Epithelial cell of prostate (primary cell): ENCODE measurements around the gene KRT13.
"Not testable (repeated sequence)": the region's sequence is repeated elsewhere in the genome, so short reads cannot be mapped to it uniquely, and the experiment has no call there.

Experiments
- DNase-seq: peaks from one replicate; pipeline ENCODE4 v3.0.0-alpha.2; 2011; ENCODE audit warnings: low read depth, low spot score
- H3K27ac ChIP-seq: fragments of 450-650 bp; 2 replicates; pipeline ENCODE4 v1.5.1; 2017; ENCODE audit warnings: mild to moderate bottlenecking

KRT13 gene

DNA sequence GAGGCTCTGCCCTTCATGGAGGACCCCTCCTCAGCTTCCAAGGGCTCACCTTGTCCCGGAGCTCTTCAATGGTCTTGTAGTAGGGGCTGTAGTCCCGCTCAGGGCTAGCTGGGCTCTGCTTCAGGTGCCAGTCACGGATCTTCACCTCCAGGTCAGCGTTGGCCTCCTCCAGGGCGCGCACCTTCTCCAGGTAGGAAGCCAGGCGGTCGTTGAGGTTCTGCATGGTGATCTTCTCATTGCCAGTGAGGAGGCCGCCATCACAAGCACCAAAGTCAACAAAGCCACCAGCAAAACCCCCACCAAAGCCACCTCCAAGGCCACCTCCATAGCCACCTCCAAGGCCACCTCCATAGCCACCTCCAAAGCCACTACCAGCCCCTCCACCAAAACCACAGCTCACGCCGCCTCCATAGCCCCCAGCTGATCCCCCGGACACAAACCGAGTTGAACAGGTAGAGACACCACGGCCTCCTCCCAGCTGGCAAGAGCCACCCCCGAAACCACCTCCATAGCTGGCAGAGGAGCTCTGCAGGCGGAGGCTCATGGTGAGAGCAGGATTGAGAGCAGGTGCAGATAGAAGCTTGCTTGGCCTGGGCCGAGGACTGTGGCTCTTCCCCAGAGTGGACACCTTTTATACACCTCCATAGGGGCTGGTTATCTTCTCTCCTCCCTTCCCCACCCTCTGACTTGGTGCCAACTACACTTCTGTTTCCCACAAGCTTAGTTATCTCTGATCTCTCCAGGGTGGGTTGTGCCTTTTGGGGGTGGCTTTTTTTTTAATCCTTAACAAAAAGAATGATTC is at the start of gene KRT13:
Gene KRT13 (minus strand): TSS at position 606 of the 802 bp plus-strand sequence. CDS start 62 bp downstream, at position 544.
- no peak for DNase-seq

DNA sequence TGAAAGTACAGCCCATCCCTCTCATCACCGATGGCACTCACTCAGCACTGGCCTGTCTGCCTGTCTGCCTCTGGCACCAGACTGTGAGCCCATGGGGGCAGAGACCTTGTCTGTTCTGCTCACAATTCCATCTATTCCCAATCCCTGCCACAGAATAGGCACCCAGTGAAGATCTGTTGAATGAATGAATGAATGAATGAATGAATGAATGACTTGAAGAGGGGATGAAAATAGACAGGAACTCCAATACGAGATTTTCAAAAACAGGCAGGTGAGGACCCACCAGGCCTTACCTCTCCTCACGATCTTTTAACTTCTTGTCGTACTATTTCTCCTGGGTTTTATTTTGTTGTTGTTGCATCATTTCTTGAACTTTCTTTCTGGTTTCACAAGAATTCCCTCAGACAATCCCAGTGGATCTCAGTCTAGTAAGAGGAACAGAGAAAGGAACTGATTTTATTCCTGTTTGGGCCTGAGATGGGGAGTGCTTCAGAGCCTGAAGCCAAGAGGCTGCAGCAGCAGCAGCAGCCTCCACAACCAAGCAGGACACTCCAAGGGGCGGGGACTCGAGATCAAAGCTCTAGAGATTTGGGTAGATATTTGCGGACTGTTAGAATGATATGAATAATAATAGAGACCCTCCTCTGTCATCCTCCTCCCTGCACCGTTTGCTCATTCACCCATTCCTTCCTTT is 48.7 kb upstream of the KRT13 start:
- DNase-seq = no peak
- no peak overlapping the region for H3K27ac ChIP-seq

More for the DNA sequence above, at the start of gene KRT13:
- peak within 1 kb of the TSS; percentile 56 for H3K27ac ChIP-seq

DNA sequence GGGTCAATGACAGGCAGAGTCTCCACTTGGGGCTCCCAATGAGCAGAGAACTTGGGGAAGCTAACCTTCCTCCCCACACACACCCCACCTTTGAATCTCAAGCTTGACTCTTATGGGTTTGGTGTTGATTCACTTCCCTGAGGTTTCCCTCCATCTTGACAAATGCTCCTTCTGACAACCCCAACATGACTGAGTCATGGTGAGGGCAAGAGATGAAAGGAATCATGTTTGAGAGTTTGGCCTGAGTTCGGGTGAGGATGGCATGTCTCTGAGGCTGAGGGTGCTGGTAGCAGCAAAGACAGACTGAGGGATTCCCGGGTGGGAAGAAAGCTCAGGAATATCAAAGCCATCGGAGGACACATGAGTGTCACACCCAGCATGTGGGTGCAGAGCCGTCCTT is 47.8 kb upstream of the KRT13 start:
- H3K27ac ChIP-seq = no peak overlapping the region
- DNase-seq = no peak

DNA sequence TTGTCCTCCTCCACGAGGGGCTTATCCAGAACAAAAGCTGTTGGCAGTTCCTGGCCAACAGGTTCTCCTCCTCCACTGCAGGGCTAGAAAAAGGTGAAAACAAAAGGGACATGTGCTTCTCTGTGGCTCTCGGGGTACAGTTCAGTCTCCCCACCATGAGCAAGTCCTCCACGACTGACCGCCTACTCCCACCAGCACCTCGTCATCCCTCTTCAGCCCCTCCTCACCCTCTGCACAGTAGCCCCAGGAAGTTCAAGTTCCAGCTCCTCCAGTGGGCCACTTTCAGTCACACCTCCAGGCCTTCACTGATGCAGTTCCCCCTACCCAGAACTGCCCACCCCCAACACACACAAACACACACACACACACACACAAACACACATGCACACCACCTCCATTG is 47.0 kb upstream of the KRT13 start:
- no peak for DNase-seq
- H3K27ac ChIP-seq = no peak overlapping the region

DNA sequence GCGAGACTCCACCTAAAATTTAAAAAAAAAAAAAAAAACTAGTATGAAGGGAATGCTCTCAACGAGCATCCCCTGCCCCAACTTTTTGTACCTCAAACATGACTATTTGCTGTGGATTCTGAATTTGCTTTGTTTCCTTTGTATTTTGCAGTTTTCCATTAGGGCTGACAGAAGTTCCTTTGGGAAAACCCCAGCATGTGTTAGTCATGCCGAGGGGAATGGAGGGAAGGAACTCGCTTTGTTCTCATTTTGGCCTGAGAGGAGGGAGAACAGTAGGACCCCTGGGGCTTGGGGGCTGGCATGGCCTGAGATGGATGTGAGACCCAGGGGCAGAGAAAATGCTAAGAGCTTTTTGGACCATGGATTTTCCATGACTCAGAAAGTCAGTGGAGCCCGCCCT is 46.0 kb upstream of the KRT13 start:
- H3K27ac ChIP-seq = no peak overlapping the region
- DNase-seq = no peak

DNA sequence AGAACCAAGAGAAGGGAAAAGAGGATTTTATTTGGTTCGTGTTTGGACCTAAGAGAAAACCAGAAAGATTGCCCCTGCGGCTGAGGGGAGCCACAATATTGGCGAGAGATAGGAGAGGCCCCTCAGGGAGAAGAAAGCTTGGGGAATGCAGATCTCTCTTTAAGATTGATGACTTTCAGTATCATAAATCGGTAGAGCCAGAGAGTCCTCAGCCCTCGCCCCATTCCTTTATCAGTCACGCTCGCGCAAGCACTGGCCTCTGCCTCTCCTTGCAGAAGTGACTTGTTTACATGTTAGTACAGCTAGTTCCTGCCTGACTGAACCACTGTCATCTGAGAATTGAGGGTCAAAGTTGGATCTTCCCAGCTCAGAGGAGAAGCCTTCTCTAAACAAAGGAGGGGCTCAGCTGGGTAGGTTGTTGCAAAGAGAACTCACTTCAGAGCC is 44.2 kb upstream of the KRT13 start:
- H3K27ac ChIP-seq = peak overlapping the region; percentile 97
- no peak for DNase-seq

DNA sequence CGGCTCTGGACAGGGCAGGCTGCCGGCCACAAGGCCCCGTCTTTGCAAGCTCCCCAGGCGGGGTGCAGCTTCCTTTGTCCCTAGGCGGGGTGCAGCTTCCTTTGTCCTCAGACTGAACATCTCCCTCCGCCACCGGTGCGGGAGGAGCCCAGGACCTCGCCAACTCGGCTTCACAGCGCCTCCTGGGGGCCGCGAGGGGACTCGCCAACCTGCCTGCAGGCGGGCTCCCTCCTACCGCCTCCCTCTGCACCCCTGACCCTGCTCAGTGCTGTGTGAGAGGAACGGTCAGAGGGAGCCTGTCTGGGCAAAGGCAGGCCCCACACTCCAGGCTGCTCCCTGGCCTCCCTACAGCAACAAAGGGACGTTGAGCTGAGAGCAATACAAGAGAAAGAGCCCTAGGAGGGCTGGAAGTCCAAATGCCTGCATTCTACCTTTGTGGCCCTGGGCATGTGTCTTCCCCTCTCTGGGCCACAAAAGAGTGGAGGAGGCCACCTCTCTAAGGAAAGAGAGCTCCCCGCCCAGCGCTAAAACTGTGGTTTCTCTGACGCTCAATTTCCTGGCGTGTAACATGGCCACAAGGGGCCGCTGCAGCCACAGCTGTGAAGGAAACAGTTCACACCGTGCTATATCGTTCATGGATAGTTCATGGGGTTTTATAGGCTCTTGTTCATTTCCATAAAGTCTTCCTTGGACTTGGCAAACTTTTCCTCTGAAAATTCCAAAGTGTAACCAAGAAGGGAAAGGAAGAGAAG is 43.6 kb upstream of the KRT13 start:
- no peak for DNase-seq
- H3K27ac ChIP-seq = peak overlapping the region; percentile 97

- peak; percentile 97 for DNase-seq
- H3K27ac ChIP-seq = peak overlapping the region; percentile 97
These were observed 42.8 kb upstream of the KRT13 start for GRCh38 chr17:41547921-41548843.

GRCh38 chr17:41547378-41547841 is 42.0 kb upstream of the KRT13 start:
- H3K27ac ChIP-seq = peak overlapping the region; percentile 97
- DNase-seq = no peak

GRCh38 chr17:41546819-41547218 is 41.4 kb upstream of the KRT13 start:
- DNase-seq = no peak
- H3K27ac ChIP-seq = peak overlapping the region; percentile 97

GRCh38 chr17:41545829-41546410 is 40.5 kb upstream of the KRT13 start:
- no peak for DNase-seq
- H3K27ac ChIP-seq = no peak overlapping the region

DNA sequence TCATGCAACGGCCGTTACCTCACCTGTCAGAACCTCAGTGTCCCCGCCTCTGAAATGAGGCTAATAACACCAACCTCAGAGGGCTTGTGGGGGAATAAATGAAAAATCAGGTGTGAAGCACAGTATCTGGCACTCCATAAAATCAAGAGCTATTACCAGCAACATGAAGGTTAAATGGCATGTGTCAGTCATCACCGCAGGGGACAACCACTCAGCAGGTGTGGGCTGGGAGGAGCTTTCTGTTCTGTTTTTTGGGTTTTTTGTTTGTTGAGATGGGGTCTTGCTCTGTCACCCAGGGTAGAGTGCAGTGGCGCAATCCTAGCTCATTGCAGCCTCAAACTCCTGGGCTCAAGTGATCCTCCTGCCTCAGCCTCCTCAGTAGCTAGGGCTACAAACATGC is 39.5 kb upstream of the KRT13 start:
- DNase-seq = no peak
- H3K27ac ChIP-seq = peak overlapping the region; percentile 50

- DNase-seq = no peak
- H3K27ac ChIP-seq = peak overlapping the region; percentile 50
These were observed 39.1 kb upstream of the KRT13 start for GRCh38 chr17:41544491-41544892.

DNA sequence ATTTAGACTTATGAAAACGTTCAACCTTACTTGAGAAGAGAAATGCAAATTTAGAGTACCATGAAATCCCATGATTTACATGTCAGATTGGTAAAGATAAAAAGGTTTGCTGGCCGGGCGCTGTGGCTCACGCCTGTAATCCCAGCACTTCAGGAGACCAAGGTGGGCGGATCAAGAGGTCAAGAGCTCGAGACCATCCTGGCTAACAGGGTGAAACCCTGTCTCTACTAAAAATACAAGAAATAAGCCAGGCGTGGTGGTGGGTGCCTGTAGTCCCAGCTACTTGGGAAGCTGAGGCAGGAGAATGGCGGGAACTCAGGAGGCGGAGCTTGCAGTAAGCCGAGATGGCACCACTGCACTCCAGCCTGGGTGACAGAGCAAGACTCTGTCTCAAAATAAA is 37.4 kb upstream of the KRT13 start:
- not testable (repeated sequence) for DNase-seq, H3K27ac ChIP-seq

- H3K27ac ChIP-seq = no peak overlapping the region
- DNase-seq = no peak
These were observed 36.9 kb upstream of the KRT13 start for GRCh38 chr17:41542357-41542756.

DNA sequence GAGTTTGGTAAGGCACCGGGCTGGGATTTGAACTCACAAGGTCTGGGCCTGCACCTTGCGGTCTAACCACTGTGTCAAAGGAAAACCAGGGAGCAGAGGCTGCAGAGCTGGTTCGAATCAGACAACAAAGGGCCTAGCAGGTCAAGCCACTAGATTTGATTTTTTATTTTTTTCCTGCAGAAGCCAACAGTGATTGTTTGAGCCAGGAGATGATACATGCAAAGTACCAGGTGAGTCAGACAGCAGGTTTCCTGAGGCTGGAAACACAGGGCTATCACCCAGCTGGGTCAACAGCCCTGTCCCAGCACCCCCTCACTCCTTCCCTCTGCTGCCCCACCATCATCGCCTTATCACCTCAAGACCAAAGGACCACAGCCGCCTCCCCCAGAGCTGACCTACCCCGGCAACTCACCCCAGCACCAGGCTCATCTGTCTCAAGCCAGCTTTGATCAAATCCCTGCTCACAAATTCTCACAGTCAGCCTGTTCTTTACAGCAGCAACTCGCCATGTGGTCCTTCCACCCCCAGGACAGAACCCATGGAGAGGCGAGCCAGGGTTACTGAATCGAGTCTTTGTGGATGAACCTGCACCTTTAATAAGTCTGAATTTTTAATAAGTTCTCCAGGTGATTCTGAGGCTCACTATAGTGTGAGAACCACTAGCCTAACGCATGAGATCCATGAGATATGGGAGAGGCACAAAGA is 35.7 kb upstream of the KRT13 start:
- no peak for DNase-seq
- peak overlapping the region; percentile 32 for H3K27ac ChIP-seq

DNA sequence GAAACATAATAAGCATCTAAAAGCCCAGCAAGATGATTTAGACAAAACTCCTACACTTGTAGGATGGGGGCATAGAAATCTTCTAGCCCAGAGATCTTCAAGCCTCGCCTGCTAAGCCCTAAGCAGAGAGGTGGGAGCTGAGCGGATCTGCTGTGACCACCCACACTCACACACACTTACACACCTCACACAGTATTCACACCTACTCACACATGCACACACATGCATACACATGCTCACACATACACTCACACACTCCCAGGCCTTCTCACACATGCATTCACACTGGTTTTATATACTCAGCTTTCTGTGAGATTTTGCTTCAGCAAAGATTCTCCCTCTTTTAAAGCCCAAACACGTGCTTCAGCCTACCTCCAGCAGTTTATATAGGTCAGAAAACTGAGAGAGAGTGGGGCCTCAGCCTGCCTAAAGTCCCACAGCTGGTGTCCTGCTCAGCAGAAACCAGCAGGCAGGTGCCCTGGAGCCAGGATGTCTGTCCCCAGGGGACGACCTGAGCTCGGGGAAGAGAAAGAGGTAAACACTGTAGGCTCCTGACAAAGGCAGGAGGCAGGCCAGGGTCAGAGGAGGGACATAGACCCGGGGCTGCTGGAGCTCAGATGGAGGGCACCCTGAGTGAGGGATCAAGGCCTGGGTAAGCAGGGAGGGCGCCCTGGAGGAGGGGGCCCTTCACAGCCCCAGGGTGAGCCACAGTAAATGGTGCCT is 34.7 kb upstream of the KRT13 start:
- no peak for DNase-seq
- peak overlapping the region; percentile 32 for H3K27ac ChIP-seq

GRCh38 chr17:41539071-41539492 is 33.7 kb upstream of the KRT13 start:
- DNase-seq = no peak
- H3K27ac ChIP-seq = peak overlapping the region; percentile 66
